Panc1 (cell line): Measurements from ENCODE around the gene ASB5. TPM values are rescaled to one million over a fixed set of nuclear protein-coding genes. Genes with fewer than 3 reads are reported as not detected.

ENCODE experiments used
- ATAC-seq: fragments of 200-7000 bp; cut with Tn5 transposase; 2 replicates; pipeline ENCODE4 v1.9.1; 2020; ENCODE audit warnings: mild to moderate bottlenecking, moderate library complexity
- BruUV-seq: library from RNA; stranded (reverse); fragments of 400-500 nt; replicated peaks from 2 replicates; lab custom pipeline; 2021; lab: Mats Ljungman, UMichigan
- CTCF ChIA-PET: fragments of 300-600 bp; sonication (Branson Sonifier 250); formaldehyde crosslinking; loops from one replicate; lab custom pipeline; 2022; ENCODE audit warnings: antibody characterized with exemption; lab: Charles Lee
- POLR2A ChIA-PET: fragments of 300-600 bp; sonication (Branson Sonifier 250); formaldehyde crosslinking; loops from one replicate; lab custom pipeline; 2022; ENCODE audit warnings: antibody characterized with exemption; lab: Charles Lee
- DNase-seq: peaks from one replicate; pipeline ENCODE4 v3.0.0-alpha.2; 2010; ENCODE audit warnings: low read depth, low spot score
- H3K27ac ChIP-seq: 2 replicates; pipeline ENCODE4 v1.5.1; 2011; ENCODE audit warnings: mild to moderate bottlenecking, low read length, inconsistent platforms
- H3K27me3 ChIP-seq: fragments of 200-500 bp; sonication (Bioruptor generic); 2 replicates; pipeline ENCODE4 v1.6.0; 2014; ENCODE audit warnings: low read length, inconsistent platforms; ENCODE audit not compliant: control insufficient read depth, insufficient read depth
- H3K36me3 ChIP-seq: fragments of 200-500 bp; sonication (Bioruptor generic); 2 replicates; pipeline ENCODE4 v1.5.1; 2014; ENCODE audit warnings: inconsistent platforms, mild to moderate bottlenecking, low read length, moderate library complexity; ENCODE audit not compliant: control insufficient read depth, insufficient read depth
- H3K4me1 ChIP-seq: 2 replicates; pipeline ENCODE4 v1.5.1; 2011; ENCODE audit warnings: inconsistent platforms, mild to moderate bottlenecking, low read length, moderate library complexity; ENCODE audit not compliant: control insufficient read depth, insufficient read depth
- H3K4me3 ChIP-seq, 2 experiments: 2 replicates each; pipeline ENCODE4 v1.5.1; 2011 to 2012; ENCODE audit warnings: low read depth in 2 of 2, low read length in 2 of 2, mild to moderate bottlenecking in 2 of 2, inconsistent platforms in 1 of 2, moderate library complexity in 1 of 2
- H3K9me3 ChIP-seq: fragments of 200-500 bp; sonication (Bioruptor generic); 2 replicates; pipeline ENCODE4 v1.5.1; 2014; ENCODE audit warnings: low read depth, mild to moderate bottlenecking, inconsistent platforms, low read length, moderate library complexity; ENCODE audit not compliant: control insufficient read depth, insufficient read depth
- POLR2AphosphoS5 ChIP-seq: IDR thresholded peaks from 2 replicates; pipeline ENCODE4 v1.6.1; 2012; ENCODE audit warnings: mild to moderate bottlenecking, low read depth, low read length, moderate library complexity
- SIN3A ChIP-seq: IDR thresholded peaks from 2 replicates; pipeline ENCODE4 v1.6.1; 2012; ENCODE audit warnings: low read depth, mild to moderate bottlenecking, low read length, moderate library complexity, borderline replicate concordance; ENCODE audit not compliant: insufficient read depth
- TCF7L2 ChIP-seq: IDR thresholded peaks from 2 replicates; pipeline ENCODE4 v1.6.1; 2011; ENCODE audit warnings: mild to moderate bottlenecking, low read depth, low read length, inconsistent platforms
- in situ Hi-C: cut with HindIII; loops from 2 replicates; pipeline ENCODE4 v1.10.0; 2016; ENCODE audit warnings: low sequenced_read_pairs, low pct_unique_long_range_greater_than_20kb
- intact Hi-C: fragments of 100-400 bp; cut with micrococcal nuclease; formaldehyde crosslinking; loops from one replicate; pipeline ENCODE4 v1.10.0; 2022; ENCODE audit not compliant: unreplicated experiment
- total RNA-seq: library from RNA; stranded (reverse); gene quantifications from one replicate; pipeline ENCODE4 v1.2.1, GENCODE V29; 2021; ENCODE audit not compliant: unreplicated experiment
- TF ChIP-seq, protein P1 (sequence below): fragments of 450-650 bp; IDR thresholded peaks from 2 replicates; pipeline ENCODE4 v1.5.1; 2017; ENCODE audit warnings: mild to moderate bottlenecking
- TF ChIP-seq, protein P2 (sequence below), 2 experiments: IDR thresholded peaks; 2 replicates each; pipeline ENCODE4 v1.6.1; 2011 to 2012; ENCODE audit warnings: low read depth in 2 of 2, control low read depth in 1 of 2, low read length in 1 of 2, mild to moderate bottlenecking in 1 of 2, moderate library complexity in 1 of 2; ENCODE audit not compliant: insufficient read depth in 1 of 2

Gene ASB5
- total RNA-seq, 1 experiment from 2014 or later: not detected

DNA sequence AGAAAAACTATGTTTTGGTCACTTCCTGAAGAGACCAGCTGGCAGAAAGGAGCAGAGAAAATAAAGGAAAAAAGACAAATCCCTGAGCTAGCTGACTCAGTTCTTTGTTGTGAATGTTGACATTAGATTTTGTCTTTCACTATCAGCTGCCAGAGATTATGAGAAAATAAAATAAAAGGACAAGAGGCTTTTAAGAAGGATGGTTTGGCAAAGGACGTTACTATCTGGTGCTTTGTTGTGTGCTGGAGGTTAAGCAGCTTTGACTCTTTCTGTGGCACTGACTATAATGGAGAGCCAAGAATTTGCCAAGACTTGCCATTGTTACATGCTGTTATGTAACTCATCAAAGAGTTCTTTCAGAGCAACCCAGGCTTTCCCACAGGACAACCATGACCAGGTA lies 12.1 kb downstream of the ASB5 start:
- in situ Hi-C loops: no loop called here
- H3K36me3 ChIP-seq: no peaks in the 10 kb centered on the region
- BruUV-seq: no TSS peak
- intact Hi-C loops: no loop called here
- no peak for TF ChIP-seq POLR2AphosphoS5
- no peak for TF ChIP-seq TCF7L2
- no peaks in the 10 kb centered on the region for H3K27me3 ChIP-seq
- ATAC-seq (no peak), DNase-seq (no peak)
- no peak overlapping the region for H3K27ac ChIP-seq
- ChIA-PET POLR2A (no interaction called here), CTCF (no interaction called here)
- no peak overlapping the region for H3K4me3 ChIP-seq
- no peaks in the 10 kb centered on the region for H3K4me1 ChIP-seq
- H3K9me3 ChIP-seq: no peaks in the 10 kb centered on the region

DNA sequence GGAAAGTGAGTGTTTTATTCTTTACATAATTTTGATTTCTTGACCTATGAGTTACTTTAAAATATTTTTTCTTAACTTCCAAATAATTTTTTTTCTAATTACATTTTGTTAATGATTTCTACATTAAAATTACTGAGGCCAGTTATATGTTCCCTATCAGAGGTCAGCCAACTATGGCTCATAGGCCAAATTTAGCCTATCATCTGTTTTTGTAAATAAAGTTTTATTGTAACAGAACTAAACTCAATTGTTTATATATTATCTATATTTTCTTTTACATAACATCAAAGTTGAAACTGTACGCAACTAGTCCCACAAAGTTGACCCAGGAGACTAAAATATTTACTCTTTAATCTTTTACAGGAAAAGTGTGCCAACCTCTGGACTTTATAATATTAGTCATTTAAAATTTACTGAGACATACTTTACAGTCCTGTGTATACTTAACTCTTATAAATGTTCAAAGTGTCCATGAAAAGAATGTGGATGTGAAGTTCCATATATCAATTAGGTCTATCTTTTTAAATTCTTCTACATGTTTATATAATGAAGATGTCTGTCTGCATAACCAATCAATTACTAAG lies 26.2 kb downstream of the ASB5 start:
- Histone ChIP-seq H3K27ac (no peak overlapping the region), H3K4me1 (no peaks in the 10 kb centered on the region), H3K9me3 (no peaks in the 10 kb centered on the region), H3K4me3 (no peak overlapping the region), H3K36me3 (no peaks in the 10 kb centered on the region), H3K27me3 (no peaks in the 10 kb centered on the region)
- intact Hi-C loops (no loop called here), in situ Hi-C loops (no loop called here)
- ChIA-PET POLR2A (no interaction called here), CTCF (no interaction called here)
- no TSS peak for BruUV-seq
- TF ChIP-seq, protein P1, sequence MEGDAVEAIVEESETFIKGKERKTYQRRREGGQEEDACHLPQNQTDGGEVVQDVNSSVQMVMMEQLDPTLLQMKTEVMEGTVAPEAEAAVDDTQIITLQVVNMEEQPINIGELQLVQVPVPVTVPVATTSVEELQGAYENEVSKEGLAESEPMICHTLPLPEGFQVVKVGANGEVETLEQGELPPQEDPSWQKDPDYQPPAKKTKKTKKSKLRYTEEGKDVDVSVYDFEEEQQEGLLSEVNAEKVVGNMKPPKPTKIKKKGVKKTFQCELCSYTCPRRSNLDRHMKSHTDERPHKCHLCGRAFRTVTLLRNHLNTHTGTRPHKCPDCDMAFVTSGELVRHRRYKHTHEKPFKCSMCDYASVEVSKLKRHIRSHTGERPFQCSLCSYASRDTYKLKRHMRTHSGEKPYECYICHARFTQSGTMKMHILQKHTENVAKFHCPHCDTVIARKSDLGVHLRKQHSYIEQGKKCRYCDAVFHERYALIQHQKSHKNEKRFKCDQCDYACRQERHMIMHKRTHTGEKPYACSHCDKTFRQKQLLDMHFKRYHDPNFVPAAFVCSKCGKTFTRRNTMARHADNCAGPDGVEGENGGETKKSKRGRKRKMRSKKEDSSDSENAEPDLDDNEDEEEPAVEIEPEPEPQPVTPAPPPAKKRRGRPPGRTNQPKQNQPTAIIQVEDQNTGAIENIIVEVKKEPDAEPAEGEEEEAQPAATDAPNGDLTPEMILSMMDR: no peak
- TF ChIP-seq SIN3A (no peak), POLR2AphosphoS5 (no peak), TCF7L2 (no peak)
- TF ChIP-seq, protein P2, sequence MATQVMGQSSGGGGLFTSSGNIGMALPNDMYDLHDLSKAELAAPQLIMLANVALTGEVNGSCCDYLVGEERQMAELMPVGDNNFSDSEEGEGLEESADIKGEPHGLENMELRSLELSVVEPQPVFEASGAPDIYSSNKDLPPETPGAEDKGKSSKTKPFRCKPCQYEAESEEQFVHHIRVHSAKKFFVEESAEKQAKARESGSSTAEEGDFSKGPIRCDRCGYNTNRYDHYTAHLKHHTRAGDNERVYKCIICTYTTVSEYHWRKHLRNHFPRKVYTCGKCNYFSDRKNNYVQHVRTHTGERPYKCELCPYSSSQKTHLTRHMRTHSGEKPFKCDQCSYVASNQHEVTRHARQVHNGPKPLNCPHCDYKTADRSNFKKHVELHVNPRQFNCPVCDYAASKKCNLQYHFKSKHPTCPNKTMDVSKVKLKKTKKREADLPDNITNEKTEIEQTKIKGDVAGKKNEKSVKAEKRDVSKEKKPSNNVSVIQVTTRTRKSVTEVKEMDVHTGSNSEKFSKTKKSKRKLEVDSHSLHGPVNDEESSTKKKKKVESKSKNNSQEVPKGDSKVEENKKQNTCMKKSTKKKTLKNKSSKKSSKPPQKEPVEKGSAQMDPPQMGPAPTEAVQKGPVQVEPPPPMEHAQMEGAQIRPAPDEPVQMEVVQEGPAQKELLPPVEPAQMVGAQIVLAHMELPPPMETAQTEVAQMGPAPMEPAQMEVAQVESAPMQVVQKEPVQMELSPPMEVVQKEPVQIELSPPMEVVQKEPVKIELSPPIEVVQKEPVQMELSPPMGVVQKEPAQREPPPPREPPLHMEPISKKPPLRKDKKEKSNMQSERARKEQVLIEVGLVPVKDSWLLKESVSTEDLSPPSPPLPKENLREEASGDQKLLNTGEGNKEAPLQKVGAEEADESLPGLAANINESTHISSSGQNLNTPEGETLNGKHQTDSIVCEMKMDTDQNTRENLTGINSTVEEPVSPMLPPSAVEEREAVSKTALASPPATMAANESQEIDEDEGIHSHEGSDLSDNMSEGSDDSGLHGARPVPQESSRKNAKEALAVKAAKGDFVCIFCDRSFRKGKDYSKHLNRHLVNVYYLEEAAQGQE (IDR thresholded peaks at IDR 0.05; ENCODE audit: insufficient read depth in 1 of 2, low read depth in 2 of 2, low read length in 1 of 2): no peak
- DNase-seq (no peak), ATAC-seq (no peak)

DNA sequence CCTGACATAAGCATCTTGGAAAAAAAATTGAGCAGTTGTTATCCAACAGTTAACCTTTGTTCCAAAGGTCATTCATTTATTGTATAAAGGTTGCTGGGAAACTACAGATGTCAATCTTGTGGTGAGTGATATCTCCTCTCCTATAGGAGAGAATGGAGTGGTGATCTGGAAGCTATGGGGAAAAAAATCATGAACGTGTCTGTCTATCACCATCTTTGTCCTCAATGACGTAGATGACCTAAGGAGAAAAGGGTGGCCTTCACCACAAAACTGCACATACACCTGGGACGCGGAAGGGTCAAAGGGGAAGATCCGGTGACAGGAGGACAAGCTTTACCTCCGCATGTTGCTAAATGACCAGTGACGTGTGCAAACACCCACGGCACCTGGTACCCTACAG lies 27.3 kb downstream of the ASB5 start:
- no peaks in the 10 kb centered on the region for H3K9me3 ChIP-seq
- DNase-seq: no peak
- no peak overlapping the region for H3K27ac ChIP-seq
- ChIA-PET POLR2A (no interaction called here), CTCF (no interaction called here)
- H3K4me3 ChIP-seq: no peak overlapping the region
- TF ChIP-seq, protein P2 (IDR thresholded peaks at IDR 0.05; ENCODE audit: insufficient read depth in 1 of 2, low read depth in 2 of 2, low read length in 1 of 2): no peak
- TF ChIP-seq SIN3A: no peak
- no peak for TF ChIP-seq TCF7L2
- TF ChIP-seq, protein P1: no peak
- no peak for TF ChIP-seq POLR2AphosphoS5
- H3K27me3 ChIP-seq: no peaks in the 10 kb centered on the region
- ATAC-seq: no peak
- no peaks in the 10 kb centered on the region for H3K4me1 ChIP-seq
- no peaks in the 10 kb centered on the region for H3K36me3 ChIP-seq
- no TSS peak for BruUV-seq
- intact Hi-C loops (no loop called here), in situ Hi-C loops (no loop called here)
